SKM-1 treated with dmso at 0.1 percent for 144 hours (cell line): ENCODE results near the gene KCNK13.
"Not testable (repeated sequence)": the region's sequence is repeated elsewhere in the genome, so short reads cannot be mapped to it uniquely, and the experiment has no call there.

ENCODE experiments used
- DNase-seq: peaks from one replicate; lab custom pipeline; 2025; ENCODE audit not compliant: unreplicated experiment; lab: John Stamatoyannopoulos, UW

The KCNK13 gene

GRCh38 chr14:90191154-90191553 is 129.4 kb downstream of the KCNK13 start:
- no peak for DNase-seq

GRCh38 chr14:90191585-90191984 is 129.8 kb downstream of the KCNK13 start:
- no peak for DNase-seq

GRCh38 chr14:90193925-90194324 is 132.1 kb downstream of the KCNK13 start:
- no peak for DNase-seq

GRCh38 chr14:90194706-90195105 is 132.9 kb downstream of the KCNK13 start:
- no peak for DNase-seq

- no peak for DNase-seq
Observed at GRCh38 chr14:90198541-90199060, 136.8 kb downstream of the KCNK13 start.

GRCh38 chr14:90200546-90200945 is 138.8 kb downstream of the KCNK13 start:
- DNase-seq: not testable (repeated sequence)

GRCh38 chr14:90201344-90201743 is 139.6 kb downstream of the KCNK13 start:
- DNase-seq: no peak

GRCh38 chr14:90204516-90204915 is 142.7 kb downstream of the KCNK13 start:
- no peak for DNase-seq

- no peak for DNase-seq
Observed at GRCh38 chr14:90213099-90213748, 151.4 kb downstream of the KCNK13 start.

GRCh38 chr14:90228478-90228877 is 166.7 kb downstream of the KCNK13 start:
- no peak for DNase-seq

- not testable (repeated sequence) for DNase-seq
Observed at GRCh38 chr14:90229942-90230341, 168.1 kb downstream of the KCNK13 start.
